A549 (cell line): Measurements from ENCODE around the gene COX19. TPM values are rescaled to one million over a fixed set of nuclear protein-coding genes. Genes with fewer than 3 reads are reported as not detected.

Source experiments
- ATAC-seq, 2 experiments: fragments of 200-7000 bp in 1 of 2; fragments of >200 bp in 1 of 2; cut with Nextera tagmentation in 1 of 2; cut with Tn5 transposase in 1 of 2; 3 replicates each; pipeline versions ENCODE4 v1.8.0 to v1.9.1; 2018 to 2020; ENCODE audit warnings: mild to moderate bottlenecking in 1 of 2, moderate library complexity in 1 of 2
- CTCF ChIA-PET: fragments of 300-600 bp; sonication (Branson Sonifier 250); formaldehyde crosslinking; extraction: SDS; loops from one replicate; lab custom pipeline; 2021; ENCODE audit warnings: antibody characterized with exemption, inconsistent platforms; lab: Yijun Ruan, JAX
- POLR2A ChIA-PET: fragments of 350-600 bp; formaldehyde crosslinking; extraction: SDS; loops from one replicate; lab custom pipeline; 2021; ENCODE audit warnings: antibody characterized with exemption, inconsistent platforms; lab: Yijun Ruan, JAX
- DNase-seq, 2 experiments: peaks; one replicate each; pipeline versions ENCODE4 v3.0.0 to v3.0.0-alpha.2; 2011 to 2016; ENCODE audit warnings: low read depth in 1 of 2, low spot score in 1 of 2
- FAIRE-seq: peaks from 2 replicates; lab custom pipeline; 2011; peaks lifted over from hg19 to GRCh38; lab: Jason Lieb, UNC
- H3K27ac ChIP-seq, 2 experiments: fragments of >200 bp; sonication (Bioruptor Twin); formaldehyde crosslinking; 3 replicates each; pipeline ENCODE4 v1.5.1; 2016 to 2017
- H3K4me1 ChIP-seq: fragments of >200 bp; sonication (Bioruptor Twin); formaldehyde crosslinking; 3 replicates; pipeline ENCODE4 v1.6.1; 2016
- H3K4me2 ChIP-seq: fragments of >200 bp; sonication (Bioruptor Twin); formaldehyde crosslinking; 3 replicates; pipeline ENCODE4 v1.6.1; 2016
- H3K4me3 ChIP-seq: fragments of >200 bp; sonication (Bioruptor Twin); formaldehyde crosslinking; 3 replicates; pipeline ENCODE4 v1.5.1; 2016
- H3K9me3 ChIP-seq: fragments of >200 bp; sonication (Bioruptor Twin); formaldehyde crosslinking; 3 replicates; pipeline ENCODE4 v1.6.1; 2016
- BCL3 ChIP-seq: fragments of >200 bp; sonication (Bioruptor Twin); formaldehyde crosslinking; IDR thresholded peaks from 3 replicates; pipeline ENCODE4 v1.6.1; 2016
- E2F6 ChIP-seq: IDR thresholded peaks from 2 replicates; pipeline ENCODE4 v1.6.1; 2012; ENCODE audit warnings: low read depth, borderline replicate concordance
- FOSB ChIP-seq: fragments of 250-450 bp; sonication (Bioruptor Pico); IDR thresholded peaks from 2 replicates; pipeline ENCODE4 v1.5.0; 2020; ENCODE audit warnings: mild to moderate bottlenecking, moderate library complexity
- FOSL2 ChIP-seq, 2 experiments: fragments of 450-650 bp in 1 of 2; fragments of >200 bp in 1 of 2; sonication (Bioruptor Twin) in 1 of 2; formaldehyde crosslinking; IDR thresholded peaks; 2 replicates each; pipeline versions ENCODE4 v1.5.0 to v1.6.1; 2016 to 2020; ENCODE audit warnings: mild to moderate bottlenecking in 1 of 2, moderate library complexity in 1 of 2
- FOXS1 ChIP-seq: fragments of 250-450 bp; sonication (Bioruptor Pico); IDR thresholded peaks from 2 replicates; pipeline ENCODE4 v1.5.0; 2020; ENCODE audit warnings: mild to moderate bottlenecking, moderate library complexity
- HMGXB4 ChIP-seq: fragments of 250-450 bp; sonication (Bioruptor Pico); IDR thresholded peaks from 2 replicates; pipeline ENCODE4 v1.5.0; 2021; ENCODE audit warnings: mild to moderate bottlenecking, moderate library complexity, borderline replicate concordance
- HOXA7 ChIP-seq: fragments of 250-450 bp; sonication (Bioruptor Pico); IDR thresholded peaks from 2 replicates; pipeline ENCODE4 v1.5.0; 2020; ENCODE audit warnings: mild to moderate bottlenecking, moderate library complexity
- HOXB13 ChIP-seq: fragments of 250-450 bp; sonication (Bioruptor Pico); IDR thresholded peaks from 2 replicates; pipeline ENCODE4 v1.5.0; 2020; ENCODE audit warnings: low read depth, mild to moderate bottlenecking, moderate library complexity
- MAZ ChIP-seq: fragments of 150-350 bp; IDR thresholded peaks from 2 replicates; pipeline ENCODE4 v1.6.1; 2014; ENCODE audit warnings: antibody characterized with exemption, low read depth, low read length, borderline replicate concordance
- NPAS2 ChIP-seq: fragments of 250-450 bp; sonication (Bioruptor Pico); IDR thresholded peaks from 2 replicates; pipeline ENCODE4 v1.8.0; 2022; ENCODE audit warnings: mild to moderate bottlenecking, moderate library complexity, borderline replicate concordance
- POLR2AphosphoS2 ChIP-seq: conservative IDR thresholded peaks from 2 replicates; pipeline ENCODE4 v1.6.1; 2012; ENCODE audit warnings: low read length, improper control_type of control experiment, inconsistent platforms
- SMC3 ChIP-seq: fragments of >200 bp; sonication (Bioruptor Twin); formaldehyde crosslinking; IDR thresholded peaks from 3 replicates; pipeline ENCODE4 v1.6.1; 2018; ENCODE audit warnings: inconsistent platforms
- TP53 ChIP-seq: fragments of 250-450 bp; sonication (Bioruptor Pico); IDR thresholded peaks from 2 replicates; pipeline ENCODE4 v1.5.0; 2021; ENCODE audit warnings: mild to moderate bottlenecking, moderate library complexity
- ZC3H11A ChIP-seq: fragments of 450-650 bp; IDR thresholded peaks from 2 replicates; pipeline ENCODE4 v1.6.1; 2014; ENCODE audit warnings: antibody characterized with exemption, mild to moderate bottlenecking
- WGBS: methylation state at CpG from one replicate; pipeline ENCODE4 v1.1.6; 2017; ENCODE audit errors: missing lambda C conversion rate; 5-methylcytosine and 5-hydroxymethylcytosine counted together
- polyA plus RNA-seq, 4 experiments: library from polyadenylated mRNA; depleted of rRNA in 3 of 4; stranded (reverse); fragments of >200 nt; fragmentation: RNase III in 1 of 4; extraction: RNeasy Plus Mini Kit Qiagen cat#74134 plus additional on column Dnase treatment in 1 of 4; gene quantifications; 2 replicates in 3 of 4; 3 replicates in 1 of 4; pipeline ENCODE4 v1.2.3, GENCODE V29; 2011 to 2017

Gene COX19
- polyA plus RNA-seq, 2 of the 4 experiments (the other 2 are of a cell fraction): 6.2 to 7.6 TPM

GRCh38 chr7:919114-919442, 56.3 kb downstream of the COX19 start (continued):
- TF ChIP-seq HMGXB4 (CRISPR knock-in tag) (no peak), POLR2AphosphoS2 (no peak), NPAS2 (CRISPR knock-in tag) (no peak), HOXA7 (CRISPR knock-in tag) (no peak), FOXS1 (CRISPR knock-in tag) (no peak), HOXB13 (CRISPR knock-in tag) (no peak)

- no peak for TF ChIP-seq FOSB (CRISPR knock-in tag)
- TF ChIP-seq MAZ: no peak
- no peak for TF ChIP-seq BCL3
- H3K4me1 ChIP-seq: peaks cover 16% of the 10 kb centered on the region
- no peak for FAIRE-seq
- ChIA-PET CTCF (interaction anchor here (0.6 to 2.5 kb wide), 3 partner anchors 10 to 192 kb away, joined by 4 to 12 read pairs (median 6); no protein-coding TSS in a partner anchor), POLR2A (no interaction called here)
- H3K27ac ChIP-seq: no peak overlapping the region
- WGBS: 84% methylated on average over 7 of the region's 21 CpGs
- no peak overlapping the region for H3K4me2 ChIP-seq
- no peaks in the 10 kb centered on the region for H3K9me3 ChIP-seq
- no peak for DNase-seq
- no peak for ATAC-seq
- no peak overlapping the region for H3K4me3 ChIP-seq
Measured at GRCh38 chr7:918441-919113, 56.8 kb downstream of the COX19 start.

GRCh38 chr7:918118-918425, 57.3 kb downstream of the COX19 start:
- FAIRE-seq: no peak
- DNase-seq: no peak
- Histone ChIP-seq H3K4me1 (peaks cover 17% of the 10 kb centered on the region), H3K9me3 (no peaks in the 10 kb centered on the region), H3K4me3 (no peak overlapping the region), H3K27ac (no peak overlapping the region), H3K4me2 (no peak overlapping the region)
- ChIA-PET CTCF (interaction anchor here (1.0 to 2.5 kb wide), 2 partner anchors 10 to 193 kb away, joined by 6 to 12 read pairs; no protein-coding TSS in a partner anchor), POLR2A (no interaction called here)
- 79% methylated on average over 9 of the region's 9 CpGs for WGBS
- no peak for ATAC-seq
- TF ChIP-seq FOSL2 (IDR thresholded peaks at IDR 0.05) (no peak), FOSL2 (CRISPR knock-in tag; IDR thresholded peaks at IDR 0.05) (no peak), TP53 (no peak), ZC3H11A (no peak), E2F6 (no peak), HMGXB4 (CRISPR knock-in tag) (no peak), SMC3 (no peak)
